HG03139 (cell line): Measurements from ENCODE around the gene ATP13A5.

Experiments
- ATAC-seq: cut with Tn5 transposase; IDR thresholded peaks from one replicate; pipeline ENCODE4 v1.9.1; 2021; ENCODE audit not compliant: unreplicated experiment

ATP13A5 gene

GRCh38 chr3:193346259-193346658, 32.3 kb downstream of the ATP13A5 start:
- no peak for ATAC-seq

GRCh38 chr3:193345431-193345830, 33.1 kb downstream of the ATP13A5 start:
- no peak for ATAC-seq

GRCh38 chr3:193344486-193344885, 34.1 kb downstream of the ATP13A5 start:
- no peak for ATAC-seq

- no peak for ATAC-seq
Observed at GRCh38 chr3:193343726-193344222, 34.8 kb downstream of the ATP13A5 start.

- no peak for ATAC-seq
Observed at GRCh38 chr3:193342551-193342950, 36.0 kb downstream of the ATP13A5 start.

- no peak for ATAC-seq
Observed at GRCh38 chr3:193335031-193335430, 43.5 kb downstream of the ATP13A5 start.

GRCh38 chr3:193333229-193333628, 45.3 kb downstream of the ATP13A5 start:
- no peak for ATAC-seq

GRCh38 chr3:193330555-193331204, 47.9 kb downstream of the ATP13A5 start:
- ATAC-seq = no peak

GRCh38 chr3:193317682-193318300, 60.8 kb downstream of the ATP13A5 start:
- no peak for ATAC-seq

GRCh38 chr3:193314161-193314560, 64.4 kb downstream of the ATP13A5 start:
- no peak for ATAC-seq

- no peak for ATAC-seq
Observed at GRCh38 chr3:193313061-193313958, 65.2 kb downstream of the ATP13A5 start.

GRCh38 chr3:193310914-193311723, 67.4 kb downstream of the ATP13A5 start:
- no peak for ATAC-seq

- no peak for ATAC-seq
Observed at GRCh38 chr3:193305356-193305755, 73.2 kb downstream of the ATP13A5 start.

- no peak for ATAC-seq
Observed at GRCh38 chr3:193301433-193301832, 77.1 kb downstream of the ATP13A5 start.

- no peak for ATAC-seq
Observed at GRCh38 chr3:193297421-193297820, 81.1 kb downstream of the ATP13A5 start.

- ATAC-seq = no peak
Observed at GRCh38 chr3:193295985-193296384, 82.6 kb downstream of the ATP13A5 start.

- ATAC-seq = no peak
Observed at GRCh38 chr3:193292386-193292785, 86.2 kb downstream of the ATP13A5 start.

- no peak for ATAC-seq
Observed at GRCh38 chr3:193271101-193271840, 107.3 kb downstream of the ATP13A5 start.

GRCh38 chr3:193270451-193270850, 108.1 kb downstream of the ATP13A5 start:
- no peak for ATAC-seq
